ENCODE measurements around the gene PKNOX2. TPM values are rescaled to one million over a fixed set of nuclear protein-coding genes. Genes with fewer than 3 reads are reported as not detected.

Gene PKNOX2
- total and polyA plus RNA-seq, 2 of the 8 experiments (the other 6 are each of a cell fraction or from before 2014, with no cell fraction given), result 2.0 TPM

DNA sequence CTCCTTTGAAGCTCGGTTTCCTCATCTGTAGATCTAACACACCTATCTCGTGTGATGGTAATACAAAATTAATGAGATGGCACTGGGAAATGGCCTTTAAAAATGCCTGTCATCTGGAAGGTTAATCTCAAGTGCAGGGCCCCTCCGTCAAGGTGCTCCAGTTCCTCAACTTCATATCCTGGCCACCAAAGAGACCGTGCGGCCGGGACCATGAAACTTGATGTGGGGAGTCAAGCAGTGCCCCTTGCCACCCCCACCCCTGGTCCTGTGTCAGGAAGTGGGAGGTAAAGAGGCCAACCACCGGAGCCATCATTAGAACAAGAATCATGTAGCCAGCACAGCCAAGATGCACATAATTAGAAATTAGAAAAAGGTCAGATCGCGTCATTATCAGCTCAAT, 223.3 kb downstream of the PKNOX2 start:
- POLR2A ChIA-PET (ENCODE audit: partially characterized antibody), result interaction anchor here (2.0 kb wide), 1 partner anchor 17 kb away, joined by 6 read pairs; no protein-coding TSS in a partner anchor
- H3K27ac ChIP-seq (ENCODE audit: low read depth, low read length), result no peak overlapping the region

More for the DNA sequence above, 223.3 kb downstream of the PKNOX2 start:
- Histone ChIP-seq H4K91ac (replicated peaks; ENCODE audit: insufficient read length, low read length) (no peak overlapping the region), H3K79me2 (ENCODE audit: control insufficient read depth in 1 of 2, insufficient read depth in 2 of 2, low read length in 2 of 2) (no peaks in the 10 kb centered on the region), H2AFZ (ENCODE audit: low read length) (no peak overlapping the region), H3K23me2 (ENCODE audit: low read depth, low read length) (no peaks in the 10 kb centered on the region), H2BK20ac (ENCODE audit: low read length) (no peak overlapping the region), H3K18ac (ENCODE audit: extremely low read depth, low read length) (no peak overlapping the region), H3K79me1 (ENCODE audit: low read depth, low read length) (no peaks in the 10 kb centered on the region), H3K56ac (replicated peaks; ENCODE audit: insufficient read length, low read depth, low read length) (no peak overlapping the region), H3K14ac (ENCODE audit: insufficient read length) (no peak overlapping the region), H4K20me1 (replicated peaks in 1 of 2; ENCODE audit: control insufficient read depth in 1 of 2, insufficient read depth in 2 of 2, low read length in 2 of 2) (no peaks in the 10 kb centered on the region), H4K8ac (ENCODE audit: extremely low read depth, insufficient read depth, low read length) (no peak overlapping the region), H2AK5ac (ENCODE audit: low read depth, low read length) (no peak overlapping the region), H3K4me1 (replicated peaks in 1 of 4; ENCODE audit: control insufficient read depth in 3 of 4, insufficient read depth in 4 of 4, low read length in 3 of 4) (peaks cover 0 to 9% (median 7%) of the 10 kb centered on the region in 4 experiments; a peak in 6 of 7 replicates), H2BK120ac (replicated peaks; ENCODE audit: low read depth, low read length) (no peak overlapping the region), H3K36me3 (ENCODE audit: control insufficient read depth in 2 of 4, insufficient read depth in 4 of 4, low read length in 3 of 4) (no peaks in the 10 kb centered on the region), H4K5ac (ENCODE audit: insufficient read length, low read depth, low read length) (no peak overlapping the region), H3K9ac (replicated peaks in 1 of 4; ENCODE audit: extremely low read depth in 1 of 4, low read depth in 3 of 4, low read length in 3 of 4) (no peak overlapping the region), H2BK15ac (ENCODE audit: low read length) (peak overlapping the region; percentile 46; the same call in 1 of the 2 replicates), H2BK12ac (ENCODE audit: low read depth, low read length) (no peak overlapping the region), H3K23ac (ENCODE audit: insufficient read length) (no peak overlapping the region), H3K4ac (replicated peaks; ENCODE audit: insufficient read length, low read depth, low read length) (no peak overlapping the region), H3K27me3 (replicated peaks in 1 of 4; ENCODE audit: control insufficient read depth in 3 of 4, extremely low read depth in 1 of 4, insufficient read depth in 3 of 4, low read length in 3 of 4) (no peaks in the 10 kb centered on the region), H3K9me3 (ENCODE audit: insufficient read depth in 2 of 2, low read depth in 1 of 2, low read length in 1 of 2) (no peaks in the 10 kb centered on the region), H3K4me2 (ENCODE audit: insufficient read depth in 1 of 2, low read depth in 2 of 2, low read length in 2 of 2) (no peak overlapping the region), H2BK5ac (ENCODE audit: low read depth, low read length) (no peak overlapping the region), H3K4me3 (ENCODE audit: extremely low read depth in 1 of 4, insufficient read depth in 2 of 4, low read depth in 3 of 4, low read length in 4 of 4) (no peak overlapping the region)
- FAIRE-seq (no peak), DNase-seq (ENCODE audit: low read depth in 1 of 2, low spot score in 2 of 2) (no peak)
- WGBS, 2 experiments (ENCODE audit: extremely low coverage in 1 of 2, insufficient coverage in 1 of 2, insufficient read length in 1 of 2, insufficient replicate concordance in 2 of 2, low coverage in 1 of 2, low lambda C conversion rate in 2 of 2, missing lambda C conversion rate in 1 of 2), result 96% methylated on average over 9 of the region's 9 CpGs; no CpG with 5 or more reads in 1 of the 2 experiments
- CTCF ChIA-PET (ENCODE audit: partially characterized antibody), result interaction anchor here (0.9 to 2.4 kb wide), 13 partner anchors 10 to 270 kb away, joined by 3 to 9 read pairs (median 4); no protein-coding TSS in a partner anchor
- TF ChIP-seq, protein P1, sequence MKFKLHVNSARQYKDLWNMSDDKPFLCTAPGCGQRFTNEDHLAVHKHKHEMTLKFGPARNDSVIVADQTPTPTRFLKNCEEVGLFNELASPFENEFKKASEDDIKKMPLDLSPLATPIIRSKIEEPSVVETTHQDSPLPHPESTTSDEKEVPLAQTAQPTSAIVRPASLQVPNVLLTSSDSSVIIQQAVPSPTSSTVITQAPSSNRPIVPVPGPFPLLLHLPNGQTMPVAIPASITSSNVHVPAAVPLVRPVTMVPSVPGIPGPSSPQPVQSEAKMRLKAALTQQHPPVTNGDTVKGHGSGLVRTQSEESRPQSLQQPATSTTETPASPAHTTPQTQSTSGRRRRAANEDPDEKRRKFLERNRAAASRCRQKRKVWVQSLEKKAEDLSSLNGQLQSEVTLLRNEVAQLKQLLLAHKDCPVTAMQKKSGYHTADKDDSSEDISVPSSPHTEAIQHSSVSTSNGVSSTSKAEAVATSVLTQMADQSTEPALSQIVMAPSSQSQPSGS (IDR thresholded peaks at IDR 0.05; ENCODE audit: low read length), result no peak
- TF ChIP-seq RAD21 (IDR thresholded peaks at IDR 0.05 in 1 of 2, conservative IDR thresholded peaks at IDR 0.05 in 1 of 2; ENCODE audit: low read depth in 2 of 2, low read length in 2 of 2), result no peak
- no peak for TF ChIP-seq EZH2 (IDR thresholded peaks at IDR 0.05; ENCODE audit: low read depth, low read length, severe bottlenecking)
- TF ChIP-seq FOSL1 (IDR thresholded peaks at IDR 0.05; ENCODE audit: insufficient read depth, low read depth, low read length), result no peak
- no peak for TF ChIP-seq KDM1A (IDR thresholded peaks at IDR 0.05; ENCODE audit: borderline replicate concordance, low read length)
- no peak for TF ChIP-seq CBX5 (IDR thresholded peaks at IDR 0.05; ENCODE audit: low read depth, low read length)

All from H1 (cell line).